SU-DHL-6 (cell line): ENCODE data around the gene ANO7.

ENCODE experiments used
- H2AFZ ChIP-seq: fragments of 200-600 bp; sonication (generic); 2 replicates; pipeline ENCODE4 v1.6.1; 2014; ENCODE audit warnings: low read depth, mild to moderate bottlenecking, moderate library complexity, mixed read lengths, antibody characterized with exemption, low read length; ENCODE audit not compliant: severe bottlenecking
- H3F3A ChIP-seq: fragments of 200-600 bp; shearing (Covaris generic); 2 replicates; pipeline ENCODE4 v1.6.0; 2016; ENCODE audit warnings: antibody characterized with exemption, mild to moderate bottlenecking; ENCODE audit not compliant: insufficient read depth
- H3K27ac ChIP-seq: fragments of 200-600 bp; sonication (generic); 2 replicates; pipeline ENCODE4 v1.5.1; 2016; ENCODE audit warnings: low read depth, mild to moderate bottlenecking, low read length, moderate library complexity, mixed read lengths
- H3K27me3 ChIP-seq: fragments of 200-600 bp; sonication (generic), shearing (Covaris generic); 2 replicates; pipeline ENCODE4 v1.6.0; 2014; ENCODE audit warnings: mild to moderate bottlenecking, low read length
- H3K36me3 ChIP-seq: fragments of 200-600 bp; sonication (generic); 2 replicates; pipeline ENCODE4 v1.6.1; 2014; ENCODE audit warnings: mild to moderate bottlenecking, low read length, mixed read lengths
- H3K4me2 ChIP-seq: fragments of 300-600, 200-600 bp; shearing (Covaris generic), sonication (generic); 2 replicates; pipeline ENCODE4 v1.6.0; 2014; ENCODE audit warnings: low read length, low read depth, mild to moderate bottlenecking; ENCODE audit not compliant: poor library complexity, severe bottlenecking
- H3K4me3 ChIP-seq: fragments of 200-600 bp; sonication (generic); 2 replicates; pipeline ENCODE4 v1.5.1; 2014; ENCODE audit warnings: antibody characterized with exemption, low read length, mild to moderate bottlenecking, mixed read lengths; ENCODE audit not compliant: insufficient read depth, poor library complexity, severe bottlenecking
- H3K79me2 ChIP-seq: fragments of 200-600 bp; sonication (generic); 2 replicates; pipeline ENCODE4 v1.6.1; 2014; ENCODE audit warnings: mild to moderate bottlenecking, low read length, moderate library complexity; ENCODE audit not compliant: insufficient read depth
- H3K9ac ChIP-seq: fragments of 200-600 bp; sonication (generic); 2 replicates; pipeline ENCODE4 v1.7.0; 2014; ENCODE audit warnings: mild to moderate bottlenecking, low read length
- H3K9me2 ChIP-seq: fragments of 200-600 bp; sonication (generic); replicated peaks from 2 replicates; pipeline ENCODE4 v1.6.1; 2014; ENCODE audit warnings: low read length; ENCODE audit not compliant: insufficient read depth
- H3K9me3 ChIP-seq: fragments of 200-600 bp; sonication (generic); 2 replicates; pipeline ENCODE4 v1.6.1; 2014; ENCODE audit warnings: low read length, mixed read lengths; ENCODE audit not compliant: insufficient read depth
- H4K20me1 ChIP-seq: fragments of 200-600 bp; sonication (generic); 2 replicates; pipeline ENCODE4 v1.6.1; 2014; ENCODE audit warnings: low read depth, mild to moderate bottlenecking, antibody characterized with exemption, low read length, moderate library complexity, mixed read lengths
- CTCF ChIP-seq: fragments of 200-600 bp; sonication (generic); IDR thresholded peaks from one replicate; pipeline ENCODE4 v1.5.1; 2017; ENCODE audit warnings: antibody characterized with exemption, mild to moderate bottlenecking, low read length, moderate library complexity; ENCODE audit not compliant: insufficient read depth, poor library complexity, severe bottlenecking
- EZH2phosphoT487 ChIP-seq: fragments of 200-600 bp; sonication (generic), shearing (Covaris generic); conservative IDR thresholded peaks from 2 replicates; pipeline ENCODE4 v1.6.1; 2018; ENCODE audit warnings: mild to moderate bottlenecking, antibody characterized with exemption, low read length, moderate library complexity, mixed read lengths

The ANO7 gene

GRCh38 chr2:241182126-241182525 lies 6.4 kb upstream of the ANO7 start:
- Histone ChIP-seq H3K79me2 (no peaks in the 10 kb centered on the region), H3K9ac (no peak overlapping the region), H3K27me3 (no peaks in the 10 kb centered on the region), H2AFZ (no peak overlapping the region), H3K36me3 (no peaks in the 10 kb centered on the region), H3K27ac (no peak overlapping the region), H4K20me1 (no peaks in the 10 kb centered on the region), H3K9me2 (no peaks in the 10 kb centered on the region), H3K4me3 (no peak overlapping the region), H3K4me2 (no peak overlapping the region), H3K9me3 (no peaks in the 10 kb centered on the region), H3F3A (no peaks in the 10 kb centered on the region)
- TF ChIP-seq EZH2phosphoT487, result no peak
- no peak for TF ChIP-seq CTCF

GRCh38 chr2:241182531-241183133 lies 5.8 kb upstream of the ANO7 start:
- H2AFZ ChIP-seq, result no peak overlapping the region
- no peaks in the 10 kb centered on the region for H3K36me3 ChIP-seq
- H3F3A ChIP-seq, result no peaks in the 10 kb centered on the region
- no peak for TF ChIP-seq EZH2phosphoT487
- H3K4me2 ChIP-seq, result no peak overlapping the region
- no peaks in the 10 kb centered on the region for H3K27me3 ChIP-seq
- no peaks in the 10 kb centered on the region for H3K9me3 ChIP-seq
- no peak overlapping the region for H3K4me3 ChIP-seq
- no peak overlapping the region for H3K9ac ChIP-seq
- H3K9me2 ChIP-seq, result no peaks in the 10 kb centered on the region
- no peaks in the 10 kb centered on the region for H3K79me2 ChIP-seq
- no peak overlapping the region for H3K27ac ChIP-seq
- H4K20me1 ChIP-seq, result no peaks in the 10 kb centered on the region

GRCh38 chr2:241183221-241183620 lies 5.3 kb upstream of the ANO7 start:
- H4K20me1 ChIP-seq, result no peaks in the 10 kb centered on the region
- H3K36me3 ChIP-seq, result no peaks in the 10 kb centered on the region
- H3K27ac ChIP-seq, result no peak overlapping the region
- H3F3A ChIP-seq, result no peaks in the 10 kb centered on the region
- no peak overlapping the region for H3K4me2 ChIP-seq
- H3K9ac ChIP-seq, result no peak overlapping the region
- H3K9me2 ChIP-seq, result no peaks in the 10 kb centered on the region
- no peak overlapping the region for H2AFZ ChIP-seq
- no peak for TF ChIP-seq CTCF
- TF ChIP-seq EZH2phosphoT487, result no peak
- H3K79me2 ChIP-seq, result no peaks in the 10 kb centered on the region
- no peaks in the 10 kb centered on the region for H3K9me3 ChIP-seq
- no peak overlapping the region for H3K4me3 ChIP-seq
- H3K27me3 ChIP-seq, result no peaks in the 10 kb centered on the region

- no peaks in the 10 kb centered on the region for H3K9me3 ChIP-seq
- TF ChIP-seq CTCF, result no peak
- TF ChIP-seq EZH2phosphoT487, result no peak
- H4K20me1 ChIP-seq, result no peaks in the 10 kb centered on the region
- no peak overlapping the region for H3K27ac ChIP-seq
- no peaks in the 10 kb centered on the region for H3K79me2 ChIP-seq
- H3K4me2 ChIP-seq, result no peak overlapping the region
- no peak overlapping the region for H2AFZ ChIP-seq
- H3K36me3 ChIP-seq, result no peaks in the 10 kb centered on the region
- no peaks in the 10 kb centered on the region for H3K9me2 ChIP-seq
- no peak overlapping the region for H3K4me3 ChIP-seq
- no peak overlapping the region for H3K9ac ChIP-seq
- H3F3A ChIP-seq, result no peaks in the 10 kb centered on the region
- H3K27me3 ChIP-seq, result no peaks in the 10 kb centered on the region
Observed at GRCh38 chr2:241184901-241185300, 3.6 kb upstream of the ANO7 start.
